ENCODE data around the gene AKAP10. TPM values are rescaled to one million over a fixed set of nuclear protein-coding genes. Genes with fewer than 3 reads are reported as not detected.
A peak's percentile ranks its signal among the peaks of the same experiment; 100 is the strongest.
"Not testable (repeated sequence)": the region's sequence is repeated elsewhere in the genome, so short reads cannot be mapped to it uniquely, and the experiment has no call there.

AKAP10 gene
- total RNA-seq, 1 donor from 2014 or later: 16.9 TPM

DNA sequence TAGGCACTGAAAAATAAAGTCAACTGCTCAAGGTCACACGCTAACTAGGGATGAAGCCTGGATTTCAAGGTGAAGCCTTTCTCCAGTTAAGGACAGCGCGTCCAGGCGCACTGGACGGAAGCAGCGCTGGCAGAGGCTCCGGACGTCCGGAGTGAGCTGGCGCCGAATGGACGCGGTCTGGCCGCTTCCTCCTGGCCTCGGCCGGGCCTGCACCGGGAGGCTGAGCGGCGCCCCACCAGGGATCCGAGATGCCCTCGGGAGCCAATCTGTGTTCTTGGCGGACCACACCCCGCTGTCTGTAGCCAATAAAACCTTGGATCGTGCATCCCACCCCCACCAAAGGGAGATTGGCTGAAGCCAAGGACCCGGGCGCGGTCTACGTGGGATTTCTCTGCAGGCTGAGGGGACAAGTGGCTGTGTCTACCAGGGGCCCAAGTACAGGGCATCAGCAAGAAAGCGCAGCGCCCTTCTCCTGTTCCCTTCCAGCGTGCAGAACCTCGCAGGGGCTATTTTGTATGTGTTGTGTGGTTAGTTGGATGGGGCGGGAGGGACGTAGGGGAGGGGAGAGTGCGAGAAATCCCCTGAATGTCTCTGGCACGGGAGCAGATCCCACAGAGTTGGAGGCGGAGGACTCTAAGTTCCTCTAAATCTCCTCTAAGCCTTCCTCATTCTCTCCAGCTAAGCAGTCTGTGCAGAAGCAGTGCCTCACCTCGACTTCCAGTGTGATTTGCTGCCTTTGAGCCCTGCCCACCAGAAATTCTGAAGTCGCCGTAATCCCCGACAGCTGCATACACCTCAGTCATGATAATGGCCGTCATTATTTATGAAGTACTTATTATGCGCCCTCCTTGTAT is 2.5 kb upstream of the AKAP10 start:
- DNase-seq (ENCODE audit: low read depth, low spot score): no peak

DNA sequence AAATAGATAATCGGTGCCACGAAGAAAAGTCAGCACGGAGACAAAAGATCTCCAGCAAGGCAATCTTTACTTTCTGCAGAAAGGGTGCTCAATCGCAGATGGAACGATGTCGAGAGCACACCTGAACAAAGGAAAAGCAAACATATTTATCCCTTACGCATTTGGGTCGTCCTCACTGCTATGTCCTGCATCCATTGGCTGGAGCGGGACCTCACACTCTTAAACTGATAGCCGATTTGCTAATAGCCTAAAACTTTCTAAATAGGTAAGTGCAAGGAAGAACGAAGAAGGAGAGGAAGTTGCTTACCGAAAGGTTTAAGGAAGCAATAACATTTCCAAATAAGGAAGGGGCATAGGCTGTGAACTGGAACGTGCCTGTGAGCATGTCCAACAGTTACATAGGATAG is 1.2 kb upstream of the AKAP10 start:
- DNase-seq (ENCODE audit: low read depth, low spot score): no peak

GRCh38 chr17:19978209-19978802 is 678 bp upstream of the AKAP10 start:
- DNase-seq (ENCODE audit: low read depth, low spot score): no peak

GRCh38 chr17:19975601-19976000 is 2.0 kb downstream of the AKAP10 start:
- no peak for DNase-seq (ENCODE audit: low read depth, low spot score)

DNA sequence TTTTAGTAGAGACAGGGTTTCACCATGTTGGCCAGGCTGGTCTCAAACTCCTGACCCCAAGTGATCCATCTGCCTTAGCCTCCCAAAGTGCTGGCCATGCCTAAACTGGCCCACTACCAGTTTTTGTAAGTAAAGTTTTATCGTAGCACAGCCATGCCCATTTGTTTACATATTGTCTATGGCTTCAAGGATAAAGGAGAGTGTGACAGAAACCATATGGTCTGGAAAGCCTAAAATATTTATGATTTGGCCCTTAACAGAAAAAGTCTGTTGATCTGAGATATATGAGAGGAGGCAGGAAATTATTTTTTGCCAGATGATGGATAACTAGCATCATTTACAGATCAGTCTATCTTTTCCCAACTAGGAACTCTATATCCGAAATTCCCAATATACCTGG is 4.5 kb downstream of the AKAP10 start:
- DNase-seq (ENCODE audit: low read depth, low spot score): no peak

- not testable (repeated sequence) for DNase-seq (ENCODE audit: low read depth, low spot score)
Observed at GRCh38 chr17:19962954-19963353, 14.7 kb downstream of the AKAP10 start.

GRCh38 chr17:19958023-19958422 is 19.6 kb downstream of the AKAP10 start:
- DNase-seq (ENCODE audit: low read depth, low spot score): peak; percentile 94

DNA sequence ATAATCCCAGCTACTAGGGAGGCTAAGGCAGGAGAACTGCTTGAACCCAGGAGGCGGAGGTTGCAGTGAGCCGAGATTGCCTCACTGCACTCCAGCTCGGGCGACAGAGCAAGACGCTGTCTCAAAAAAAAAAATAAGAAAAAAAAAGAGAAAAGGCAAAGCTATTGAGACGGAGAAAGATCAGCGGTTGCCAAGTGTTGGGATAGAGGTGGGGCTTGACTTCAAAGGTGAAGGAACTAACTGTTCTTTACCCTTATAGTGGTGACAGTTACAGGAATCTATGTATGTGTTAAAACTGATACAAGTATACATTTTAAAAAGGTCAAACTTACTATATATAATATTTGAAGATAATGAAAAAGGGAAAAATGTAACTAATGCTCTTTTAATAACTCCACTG is 22.5 kb downstream of the AKAP10 start:
- DNase-seq (ENCODE audit: low read depth, low spot score): no peak

DNA sequence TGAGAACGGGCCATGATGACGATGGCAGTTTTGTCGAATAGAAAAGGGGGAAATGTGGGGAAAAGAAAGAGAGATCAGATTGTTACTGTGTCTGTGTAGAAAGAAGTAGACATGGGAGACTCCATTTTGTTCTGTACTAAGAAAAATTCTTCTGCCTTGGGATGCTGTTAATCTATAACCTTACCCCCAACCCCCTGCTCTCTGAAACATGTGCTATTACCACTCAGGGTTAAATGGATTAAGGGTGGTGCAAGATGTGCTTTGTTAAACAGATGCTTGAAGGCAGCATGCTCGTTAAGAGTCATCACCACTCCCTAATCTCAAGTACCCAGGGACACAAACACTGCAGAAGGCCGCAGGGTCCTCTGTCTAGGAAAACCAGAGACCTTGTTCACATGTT is 26.2 kb downstream of the AKAP10 start:
- not testable (repeated sequence) for DNase-seq (ENCODE audit: low read depth, low spot score)

GRCh38 chr17:19950624-19951195 is 26.9 kb downstream of the AKAP10 start:
- not testable (repeated sequence) for DNase-seq (ENCODE audit: low read depth, low spot score)

GRCh38 chr17:19948116-19948943 is 29.3 kb downstream of the AKAP10 start:
- DNase-seq (ENCODE audit: low read depth, low spot score): no peak

DNA sequence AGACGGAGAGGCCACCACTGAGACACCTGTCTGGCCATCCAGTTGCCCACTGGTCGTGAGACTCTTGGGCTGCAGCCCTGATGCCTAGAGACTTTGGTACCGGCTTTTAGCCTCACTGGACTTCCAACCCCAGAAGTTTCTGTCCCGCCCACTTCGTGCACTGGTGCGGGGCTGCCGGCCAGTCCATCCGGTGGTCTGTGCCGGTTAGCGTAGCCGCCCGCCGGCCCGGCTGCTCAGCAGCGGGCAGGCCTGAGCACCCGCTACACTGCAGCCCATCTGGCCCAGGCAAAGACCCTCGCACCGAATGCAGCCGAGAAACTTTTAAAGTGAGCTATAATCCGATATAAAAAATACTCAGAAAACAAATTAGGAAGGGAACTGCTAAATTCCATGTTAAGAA is 30.7 kb downstream of the AKAP10 start:
- no peak for DNase-seq (ENCODE audit: low read depth, low spot score)

GRCh38 chr17:19945009-19945626 is 32.5 kb downstream of the AKAP10 start:
- DNase-seq (ENCODE audit: low read depth, low spot score): no peak

GRCh38 chr17:19943599-19943998 is 34.0 kb downstream of the AKAP10 start:
- no peak for DNase-seq (ENCODE audit: low read depth, low spot score)

GRCh38 chr17:19943026-19943425 is 34.6 kb downstream of the AKAP10 start:
- DNase-seq (ENCODE audit: low read depth, low spot score): no peak

DNA sequence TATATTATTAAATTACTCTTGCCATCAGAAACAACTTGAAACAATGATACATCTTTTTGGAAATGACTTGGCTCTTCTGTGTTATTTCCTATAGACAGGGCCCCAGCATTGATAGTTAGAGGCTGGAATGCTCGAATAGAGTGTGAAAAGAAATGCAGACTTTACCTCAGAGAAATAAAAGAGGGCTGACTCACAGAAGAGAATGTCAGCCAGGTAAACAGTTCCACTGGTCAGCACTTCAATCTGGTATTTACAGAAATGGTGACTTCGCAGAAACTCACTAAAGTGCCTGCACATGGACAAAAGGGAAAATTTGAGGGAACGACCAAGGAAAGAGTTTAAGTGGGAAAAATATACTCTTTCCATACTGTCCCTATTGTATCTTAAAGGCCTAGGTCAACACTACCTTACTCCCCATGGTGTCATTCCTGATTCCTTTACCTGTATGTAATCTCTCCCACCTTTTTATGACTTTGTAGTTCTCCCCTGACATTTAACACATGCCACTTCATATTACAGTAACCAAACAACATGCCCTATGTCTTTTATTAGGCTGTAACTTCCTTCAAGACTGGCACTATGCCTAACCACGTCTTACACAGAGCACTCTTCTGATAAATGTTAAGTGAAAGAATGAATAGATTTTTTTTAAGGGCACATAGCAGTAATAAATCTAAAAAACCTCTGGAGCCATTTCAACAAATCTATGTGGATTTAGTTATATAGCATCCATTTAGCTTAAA is 36.7 kb downstream of the AKAP10 start:
- no peak for DNase-seq (ENCODE audit: low read depth, low spot score)

- DNase-seq (ENCODE audit: low read depth, low spot score): no peak
Observed at GRCh38 chr17:19939993-19940721, 37.5 kb downstream of the AKAP10 start.

DNA sequence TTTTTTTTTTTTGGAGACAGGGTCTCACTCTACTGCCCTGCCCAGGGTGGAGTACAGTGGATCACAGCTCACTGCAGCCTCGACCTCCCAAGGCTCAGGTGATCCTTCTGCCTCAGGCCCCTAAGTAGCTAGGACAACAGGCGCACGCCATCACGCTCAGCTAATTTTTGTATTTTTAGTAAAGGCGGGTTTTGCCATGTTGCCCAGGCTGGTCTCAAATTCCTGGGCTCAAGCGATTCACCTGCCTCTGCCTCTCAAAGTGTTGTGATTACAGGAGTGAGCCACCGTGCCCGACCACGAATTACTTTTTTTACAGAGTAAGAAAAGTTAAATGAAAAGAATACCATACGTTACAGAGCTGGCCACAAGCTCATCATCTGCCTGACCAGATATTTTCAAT is 38.9 kb downstream of the AKAP10 start:
- no peak for DNase-seq (ENCODE audit: low read depth, low spot score)

- DNase-seq (ENCODE audit: low read depth, low spot score): no peak
Observed at GRCh38 chr17:19937522-19937921, 40.1 kb downstream of the AKAP10 start.

DNA sequence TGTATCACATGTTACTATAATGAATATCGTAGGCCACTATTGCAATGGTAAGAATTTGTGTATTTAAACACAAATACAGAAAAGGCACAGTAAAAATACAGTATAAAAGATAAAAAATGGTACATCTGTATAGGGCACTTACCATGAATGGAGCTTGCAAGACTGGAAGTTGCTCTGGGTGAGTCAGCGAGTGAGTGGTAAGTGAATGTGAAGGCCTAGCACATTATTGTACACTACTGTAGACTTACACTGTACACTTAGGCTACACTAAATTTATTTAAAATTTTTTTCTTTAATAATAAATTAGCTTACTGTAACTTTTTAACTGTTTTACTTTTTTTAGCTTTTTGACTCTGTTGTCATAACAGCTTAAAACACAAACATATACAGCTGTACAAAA is 42.5 kb downstream of the AKAP10 start:
- no peak for DNase-seq (ENCODE audit: low read depth, low spot score)

All from pulmonary artery endothelial cell (primary cell).